ENCODE results near the gene ACTRT2.

DNA sequence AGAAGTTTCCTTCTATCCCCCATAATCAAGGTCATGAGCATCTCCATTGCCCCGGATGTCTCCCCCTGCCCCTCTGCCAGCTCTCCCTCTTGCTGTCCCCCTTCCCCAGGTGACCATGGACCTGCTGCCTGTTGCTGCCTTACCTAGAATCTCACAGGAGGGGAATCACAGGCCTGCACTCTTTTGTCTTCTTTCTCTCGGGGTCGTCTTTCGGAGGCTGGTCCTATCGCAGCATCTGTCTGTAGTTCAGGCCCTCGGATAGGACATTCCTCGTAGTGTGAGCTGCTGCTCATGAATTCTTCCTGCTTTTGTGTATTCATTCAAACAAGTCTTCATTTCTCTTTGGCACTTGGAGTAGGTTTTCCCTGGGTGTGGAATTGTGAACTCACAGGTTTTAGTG lies 39.9 kb upstream of the ACTRT2 start:
- TF ChIP-seq, protein P1, sequence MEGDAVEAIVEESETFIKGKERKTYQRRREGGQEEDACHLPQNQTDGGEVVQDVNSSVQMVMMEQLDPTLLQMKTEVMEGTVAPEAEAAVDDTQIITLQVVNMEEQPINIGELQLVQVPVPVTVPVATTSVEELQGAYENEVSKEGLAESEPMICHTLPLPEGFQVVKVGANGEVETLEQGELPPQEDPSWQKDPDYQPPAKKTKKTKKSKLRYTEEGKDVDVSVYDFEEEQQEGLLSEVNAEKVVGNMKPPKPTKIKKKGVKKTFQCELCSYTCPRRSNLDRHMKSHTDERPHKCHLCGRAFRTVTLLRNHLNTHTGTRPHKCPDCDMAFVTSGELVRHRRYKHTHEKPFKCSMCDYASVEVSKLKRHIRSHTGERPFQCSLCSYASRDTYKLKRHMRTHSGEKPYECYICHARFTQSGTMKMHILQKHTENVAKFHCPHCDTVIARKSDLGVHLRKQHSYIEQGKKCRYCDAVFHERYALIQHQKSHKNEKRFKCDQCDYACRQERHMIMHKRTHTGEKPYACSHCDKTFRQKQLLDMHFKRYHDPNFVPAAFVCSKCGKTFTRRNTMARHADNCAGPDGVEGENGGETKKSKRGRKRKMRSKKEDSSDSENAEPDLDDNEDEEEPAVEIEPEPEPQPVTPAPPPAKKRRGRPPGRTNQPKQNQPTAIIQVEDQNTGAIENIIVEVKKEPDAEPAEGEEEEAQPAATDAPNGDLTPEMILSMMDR (conservative IDR thresholded peaks at IDR 0.05) = no peak
- no peak for TF ChIP-seq ZFX (IDR thresholded peaks at IDR 0.05)

All from C4-2B (cell line).